H1 (cell line): ENCODE measurements around the gene BBX. TPM values are rescaled to one million over a fixed set of nuclear protein-coding genes. Genes with fewer than 3 reads are reported as not detected.

Experiments
- CTCF ChIA-PET: fragments of 300-600 bp; sonication (Branson Sonifier 250); formaldehyde crosslinking; loops from one replicate; lab custom pipeline; 2021; ENCODE audit not compliant: partially characterized antibody; lab: Charles Lee
- POLR2A ChIA-PET: fragments of 300-600 bp; sonication (Branson Sonifier 250); formaldehyde crosslinking; loops from one replicate; lab custom pipeline; 2021; ENCODE audit warnings: inconsistent platforms; ENCODE audit not compliant: partially characterized antibody; lab: Charles Lee
- DNase-seq, 2 experiments: peaks; one replicate each; pipeline versions ENCODE4 v3.0.0 to v3.0.0-alpha.2; 2010 to 2022; ENCODE audit warnings: low spot score in 2 of 2, low read depth in 1 of 2, mixed read lengths in 1 of 2
- FAIRE-seq: peaks from 2 replicates; lab custom pipeline; 2011; peaks lifted over from hg19 to GRCh38; lab: Jason Lieb, UNC
- H2AFZ ChIP-seq: 2 replicates; pipeline ENCODE4 v1.8.1; 2012; ENCODE audit warnings: low read length, inconsistent platforms
- H2AK5ac ChIP-seq: 2 replicates; pipeline ENCODE4 v1.6.1; 2013; ENCODE audit warnings: low read depth, low read length
- H2BK120ac ChIP-seq: replicated peaks from 2 replicates; pipeline ENCODE3; 2013; ENCODE audit warnings: low read depth, low read length, inconsistent platforms
- H2BK12ac ChIP-seq: 2 replicates; pipeline ENCODE4 v1.6.1; 2013; ENCODE audit warnings: low read depth, low read length
- H2BK15ac ChIP-seq: 2 replicates; pipeline ENCODE4 v1.6.1; 2013; ENCODE audit warnings: low read length
- H2BK20ac ChIP-seq: 2 replicates; pipeline ENCODE4 v1.6.1; 2013; ENCODE audit warnings: low read length
- H2BK5ac ChIP-seq: 2 replicates; pipeline ENCODE4 v1.6.1; 2013; ENCODE audit warnings: low read depth, low read length
- H3K14ac ChIP-seq: 2 replicates; pipeline ENCODE4 v1.6.1; 2013; ENCODE audit warnings: inconsistent platforms; ENCODE audit not compliant: insufficient read length
- H3K18ac ChIP-seq: 2 replicates; pipeline ENCODE4 v1.6.1; 2013; ENCODE audit warnings: low read length; ENCODE audit errors: extremely low read depth
- H3K23ac ChIP-seq: 2 replicates; pipeline ENCODE4 v1.6.1; 2013; ENCODE audit warnings: inconsistent platforms; ENCODE audit not compliant: insufficient read length
- H3K23me2 ChIP-seq: 2 replicates; pipeline ENCODE4 v1.6.1; 2013; ENCODE audit warnings: low read depth, low read length
- H3K27ac ChIP-seq: 2 replicates; pipeline ENCODE4 v1.6.1; 2011; ENCODE audit warnings: low read depth, low read length, inconsistent platforms
- H3K27me3 ChIP-seq, 4 experiments: replicated peaks in 1 of 4; 1 replicate in 1 of 4; 2 replicates in 3 of 4; pipeline versions ENCODE4 v1.6.1 to v1.8.1; 2011 to 2013; ENCODE audit warnings: low read length in 3 of 4, mild to moderate bottlenecking in 3 of 4, inconsistent platforms in 2 of 4, mixed read lengths in 2 of 4, moderate library complexity in 1 of 4; ENCODE audit not compliant: control insufficient read depth in 3 of 4, insufficient read depth in 3 of 4; ENCODE audit errors: extremely low read depth in 1 of 4
- H3K36me3 ChIP-seq, 4 experiments: 2 replicates each; pipeline versions ENCODE4 v1.6.1 to v1.8.1; 2011 to 2013; ENCODE audit warnings: mild to moderate bottlenecking in 4 of 4, low read length in 3 of 4, moderate library complexity in 2 of 4, control low read depth in 1 of 4, inconsistent platforms in 1 of 4; ENCODE audit not compliant: insufficient read depth in 4 of 4, control insufficient read depth in 2 of 4
- H3K4ac ChIP-seq: replicated peaks from 2 replicates; pipeline ENCODE3; 2013; ENCODE audit warnings: low read length, low read depth, mixed read lengths, inconsistent platforms; ENCODE audit not compliant: insufficient read length
- H3K4me1 ChIP-seq, 4 experiments: replicated peaks in 1 of 4; 1 replicate in 1 of 4; 2 replicates in 3 of 4; pipeline versions ENCODE4 v1.6.1 to v1.8.1; 2011 to 2013; ENCODE audit warnings: low read length in 3 of 4, inconsistent platforms in 2 of 4, mixed read lengths in 1 of 4; ENCODE audit not compliant: insufficient read depth in 4 of 4, control insufficient read depth in 3 of 4
- H3K4me2 ChIP-seq, 2 experiments: 2 replicates each; pipeline versions ENCODE4 v1.6.1 to v1.8.1; 2011 to 2013; ENCODE audit warnings: low read depth in 2 of 2, low read length in 2 of 2, control low read depth in 1 of 2, inconsistent platforms in 1 of 2, mild to moderate bottlenecking in 1 of 2; ENCODE audit not compliant: insufficient read depth in 1 of 2
- H3K4me3 ChIP-seq, 4 experiments: fragments of 200-600, 300-600 bp in 1 of 4; sonication (generic), shearing (Covaris generic), sonication (Bioruptor Twin) in 1 of 4; 2 replicates each; pipeline versions ENCODE4 v1.5.1 to v1.8.1; 2011 to 2016; ENCODE audit warnings: low read length in 4 of 4, low read depth in 3 of 4, control low read depth in 2 of 4, inconsistent platforms in 2 of 4, mild to moderate bottlenecking in 2 of 4, mixed read lengths in 1 of 4, moderate library complexity in 1 of 4; ENCODE audit not compliant: insufficient read depth in 2 of 4; ENCODE audit errors: extremely low read depth in 1 of 4
- H3K56ac ChIP-seq: replicated peaks from 2 replicates; pipeline ENCODE3; 2013; ENCODE audit warnings: low read depth, mild to moderate bottlenecking, mixed read lengths, low read length, inconsistent platforms; ENCODE audit not compliant: insufficient read length
- H3K79me1 ChIP-seq: 2 replicates; pipeline ENCODE4 v1.6.1; 2013; ENCODE audit warnings: low read depth, low read length, control low read depth
- H3K79me2 ChIP-seq, 2 experiments: 2 replicates each; pipeline versions ENCODE4 v1.6.1 to v1.8.1; 2012 to 2013; ENCODE audit warnings: low read length in 2 of 2, mild to moderate bottlenecking in 2 of 2, inconsistent platforms in 1 of 2; ENCODE audit not compliant: insufficient read depth in 2 of 2, control insufficient read depth in 1 of 2
- H3K9ac ChIP-seq, 4 experiments: replicated peaks in 1 of 4; 1 replicate in 1 of 4; 2 replicates in 3 of 4; pipeline versions ENCODE4 v1.6.1 to v1.8.1; 2011 to 2013; ENCODE audit warnings: low read depth in 3 of 4, low read length in 3 of 4, control low read depth in 2 of 4, mild to moderate bottlenecking in 2 of 4, moderate library complexity in 2 of 4, inconsistent platforms in 1 of 4; ENCODE audit errors: extremely low read depth in 1 of 4
- H3K9me3 ChIP-seq, 2 experiments: 2 replicates each; pipeline versions ENCODE4 v1.6.1 to v1.8.1; 2012 to 2013; ENCODE audit warnings: mild to moderate bottlenecking in 2 of 2, moderate library complexity in 2 of 2, control low read depth in 1 of 2, inconsistent platforms in 1 of 2, low read depth in 1 of 2, low read length in 1 of 2, mixed read lengths in 1 of 2; ENCODE audit not compliant: insufficient read depth in 2 of 2
- H4K20me1 ChIP-seq, 2 experiments: replicated peaks in 1 of 2; 2 replicates each; pipeline versions ENCODE3 to v1.8.1; 2011 to 2013; ENCODE audit warnings: inconsistent platforms in 2 of 2, low read length in 2 of 2, mild to moderate bottlenecking in 1 of 2; ENCODE audit not compliant: insufficient read depth in 2 of 2, control insufficient read depth in 1 of 2
- H4K5ac ChIP-seq: 2 replicates; pipeline ENCODE4 v1.6.1; 2013; ENCODE audit warnings: low read length, low read depth, mixed read lengths, inconsistent platforms; ENCODE audit not compliant: insufficient read length
- H4K8ac ChIP-seq: 2 replicates; pipeline ENCODE4 v1.8.0; 2013; ENCODE audit warnings: mild to moderate bottlenecking, moderate library complexity, low read length, inconsistent platforms; ENCODE audit not compliant: insufficient read depth; ENCODE audit errors: extremely low read depth
- H4K91ac ChIP-seq: replicated peaks from 2 replicates; pipeline ENCODE3; 2013; ENCODE audit warnings: low read length, mixed read lengths, inconsistent platforms; ENCODE audit not compliant: insufficient read length
- CBX8 ChIP-seq: fragments of 300-800, 300-1000 bp; sonication (generic); IDR thresholded peaks from 2 replicates; pipeline ENCODE4 v1.7.1; 2016; ENCODE audit warnings: low read depth, low read length, borderline replicate concordance
- CHD2 ChIP-seq: IDR thresholded peaks from 2 replicates; pipeline ENCODE4 v1.6.1; 2012; ENCODE audit warnings: low read length, improper control_type of control experiment
- HDAC2 ChIP-seq, 2 experiments: fragments of 300-600 bp in 1 of 2; sonication (generic) in 1 of 2; IDR thresholded peaks; 2 replicates each; pipeline ENCODE4 v1.6.1; 2011 to 2012; ENCODE audit warnings: low read depth in 2 of 2, low read length in 2 of 2, mild to moderate bottlenecking in 2 of 2, moderate library complexity in 2 of 2, borderline replicate concordance in 1 of 2, inconsistent platforms in 1 of 2
- HDAC6 ChIP-seq: IDR thresholded peaks from one replicate; pipeline ENCODE4 v1.7.1; 2012; ENCODE audit warnings: low read depth, mild to moderate bottlenecking, inconsistent platforms, low read length, moderate library complexity
- JUN ChIP-seq: IDR thresholded peaks from 2 replicates; pipeline ENCODE4 v1.6.1; 2011; ENCODE audit warnings: low read depth, mild to moderate bottlenecking, improper control_type of control experiment, low read length
- JUND ChIP-seq: IDR thresholded peaks from 2 replicates; pipeline ENCODE4 v1.6.1; 2011; ENCODE audit warnings: mild to moderate bottlenecking, improper control_type of control experiment, low read length
- MAFK ChIP-seq: IDR thresholded peaks from 2 replicates; pipeline ENCODE4 v1.6.1; 2012; ENCODE audit warnings: low read depth, mild to moderate bottlenecking, improper control_type of control experiment, low read length
- MAX ChIP-seq: IDR thresholded peaks from 2 replicates; pipeline ENCODE4 v1.6.1; 2012; ENCODE audit warnings: inconsistent platforms
- POLR2A ChIP-seq, 2 experiments: IDR thresholded peaks; 1 replicate in 1 of 2; 2 replicates in 1 of 2; pipeline ENCODE4 v1.6.1; 2011; ENCODE audit warnings: low read depth in 2 of 2, low read length in 2 of 2, mild to moderate bottlenecking in 2 of 2; ENCODE audit errors: control extremely low read depth in 1 of 2
- RBBP5 ChIP-seq: IDR thresholded peaks from 2 replicates; pipeline ENCODE4 v1.7.1; 2012; ENCODE audit warnings: low read depth, mild to moderate bottlenecking, inconsistent platforms, low read length, moderate library complexity, borderline replicate concordance
- RNF2 ChIP-seq: fragments of 200-900, 300-1000 bp; sonication (generic); IDR thresholded peaks from 2 replicates; pipeline ENCODE4 v1.7.1; 2016; ENCODE audit warnings: borderline replicate concordance, low read depth, mild to moderate bottlenecking, antibody characterized with exemption, low read length; ENCODE audit not compliant: poor library complexity, severe bottlenecking; ENCODE audit errors: missing control alignments
- SIN3A ChIP-seq, 2 experiments: IDR thresholded peaks in 1 of 2; conservative IDR thresholded peaks in 1 of 2; 2 replicates each; pipeline ENCODE4 v1.6.1; 2011 to 2012; ENCODE audit warnings: low read length in 2 of 2, improper control_type of control experiment in 1 of 2, low read depth in 1 of 2, mild to moderate bottlenecking in 1 of 2
- USF2 ChIP-seq: IDR thresholded peaks from 2 replicates; pipeline ENCODE4 v1.6.1; 2011; ENCODE audit warnings: low read length, improper control_type of control experiment
- WGBS, 2 experiments: shearing (Covaris generic) in 1 of 2; methylation state at CpG; one replicate each; pipeline versions ENCODE4 v1.1.6 to v1.1.7; 2013 to 2015; ENCODE audit warnings: low lambda C conversion rate in 2 of 2, mixed read lengths in 2 of 2, inconsistent platforms in 1 of 2, low coverage in 1 of 2, missing lambda C conversion rate in 1 of 2; ENCODE audit not compliant: insufficient replicate concordance in 2 of 2, insufficient coverage in 1 of 2, insufficient read length in 1 of 2; ENCODE audit errors: extremely low coverage in 1 of 2, missing lambda C conversion rate in 1 of 2; 5-methylcytosine and 5-hydroxymethylcytosine counted together
- polyA plus RNA-seq, 7 experiments: library from polyadenylated mRNA; depleted of rRNA in 3 of 7; stranded (reverse) in 5 of 7; unstranded in 2 of 7; fragments of >200 nt in 5 of 7; fragments of 200-250 nt in 2 of 7; gene quantifications; 1 replicate in 5 of 7; 2 replicates in 1 of 7; 4 replicates in 1 of 7; pipeline versions ENCODE4 v1.2.1 to v1.2.3, GENCODE V29; 2011 to 2013; ENCODE audit warnings: missing spikeins in 2 of 7, mixed read lengths in 2 of 7
- total RNA-seq: library from RNA; stranded (reverse); fragmentation: NEBNext Ultra II Directional; extraction: Animal tissue kit (Norgen Biotek cat#: 25700); gene quantifications from 2 replicates; pipeline ENCODE4 v1.2.1, GENCODE V29; 2021

BBX gene
- total and polyA plus RNA-seq, 2 of the 8 experiments (the other 6 are each of a cell fraction or from before 2014, with no cell fraction given) = 11.0 to 42.5 TPM

DNA sequence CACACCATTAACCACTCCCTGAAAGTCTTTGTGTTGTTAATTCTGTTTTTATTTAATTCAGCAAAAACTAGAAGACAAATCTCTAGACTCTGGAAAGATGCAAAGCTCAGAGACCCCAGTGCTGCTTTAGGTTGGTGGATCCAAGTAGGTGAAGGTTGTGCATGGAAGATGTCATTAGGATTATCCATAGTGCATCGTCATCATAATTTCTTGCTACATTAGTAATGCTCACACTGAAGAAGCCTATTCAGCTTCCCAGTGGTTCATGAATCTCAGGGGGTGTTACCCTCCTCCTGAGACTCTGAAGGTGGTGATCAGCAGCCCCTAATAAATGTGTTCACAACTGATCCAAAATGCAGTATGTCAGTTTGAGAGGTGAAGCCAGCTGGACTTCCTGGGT, 295.3 kb downstream of the BBX start:
- CTCF ChIA-PET = interaction anchor here (0.7 to 2.2 kb wide), 2 partner anchors 12 to 20 kb away, joined by 3 to 4 read pairs; no protein-coding TSS in a partner anchor
- Histone ChIP-seq H2BK20ac (no peak overlapping the region), H3K27me3 (no peaks in the 10 kb centered on the region), H3K27ac (no peak overlapping the region), H3K14ac (no peak overlapping the region), H3K56ac (no peak overlapping the region), H3K4me2 (no peak overlapping the region), H3K18ac (no peak overlapping the region), H3K9ac (no peak overlapping the region), H3K4me1 (no peaks in the 10 kb centered on the region), H4K5ac (no peak overlapping the region), H4K20me1 (no peaks in the 10 kb centered on the region), H4K8ac (no peak overlapping the region), H3K36me3 (no peaks in the 10 kb centered on the region), H3K23ac (no peak overlapping the region), H2AFZ (peak overlapping the region; percentile 42; the same call in 1 of the 2 replicates), H3K9me3 (no peaks in the 10 kb centered on the region), H2BK5ac (no peak overlapping the region), H2BK15ac (no peak overlapping the region), H3K4me3 (no peak overlapping the region), H3K23me2 (no peaks in the 10 kb centered on the region), H2BK12ac (no peak overlapping the region), H3K4ac (no peak overlapping the region), H4K91ac (no peak overlapping the region), H3K79me2 (no peaks in the 10 kb centered on the region), H2AK5ac (no peak overlapping the region), H3K79me1 (no peaks in the 10 kb centered on the region), H2BK120ac (no peak overlapping the region)
- no peak for DNase-seq
- WGBS, 2 experiments = 89% methylated on average over 1 of the region's 1 CpG; no CpG with 5 or more reads in 1 of the 2 experiments
- FAIRE-seq = no peak
- POLR2A ChIA-PET = no interaction called here
- TF ChIP-seq RNF2 = no peak
- TF ChIP-seq SIN3A (conservative IDR thresholded peaks at IDR 0.05 in 1 of 2, IDR thresholded peaks at IDR 0.05 in 1 of 2; ENCODE audit: low read depth in 1 of 2, low read length in 2 of 2) = no peak
- no peak for TF ChIP-seq JUN
- TF ChIP-seq JUND = no peak
- TF ChIP-seq HDAC2 (IDR thresholded peaks at IDR 0.05; ENCODE audit: borderline replicate concordance in 1 of 2, low read depth in 2 of 2, low read length in 2 of 2) = no peak
- TF ChIP-seq MAFK = no peak
- no peak for TF ChIP-seq RBBP5
- TF ChIP-seq MAX = no peak
- no peak for TF ChIP-seq CHD2
- TF ChIP-seq HDAC6 = no peak
- no peak for TF ChIP-seq USF2
- TF ChIP-seq CBX8 = no peak
- TF ChIP-seq POLR2A (IDR thresholded peaks at IDR 0.05; ENCODE audit: control extremely low read depth in 1 of 2, low read depth in 2 of 2, low read length in 2 of 2) = no peak
